GM21576 (cell line): ENCODE results near the gene SLC28A2.
"Not testable (repeated sequence)": the region's sequence is repeated elsewhere in the genome, so short reads cannot be mapped to it uniquely, and the experiment has no call there.

Experiments used
- ATAC-seq: cut with Tn5 transposase; IDR thresholded peaks from one replicate; pipeline ENCODE4 v1.9.1; 2021; ENCODE audit warnings: mild to moderate bottlenecking, moderate library complexity; ENCODE audit not compliant: unreplicated experiment

The SLC28A2 gene

GRCh38 chr15:45259796-45260195, 7.8 kb downstream of the SLC28A2 start:
- ATAC-seq, result no peak

GRCh38 chr15:45262906-45263461, 10.9 kb downstream of the SLC28A2 start:
- no peak for ATAC-seq

GRCh38 chr15:45263854-45264253, 11.8 kb downstream of the SLC28A2 start:
- no peak for ATAC-seq

GRCh38 chr15:45265506-45265905, 13.5 kb downstream of the SLC28A2 start:
- ATAC-seq, result no peak

GRCh38 chr15:45268135-45268534, 16.1 kb downstream of the SLC28A2 start:
- no peak for ATAC-seq

- ATAC-seq, result no peak
Measured at GRCh38 chr15:45274636-45275380, 22.8 kb downstream of the SLC28A2 start.

GRCh38 chr15:45276831-45277230, 24.8 kb downstream of the SLC28A2 start:
- ATAC-seq, result no peak

- peak; percentile 99 for ATAC-seq
Measured at GRCh38 chr15:45279024-45279698, 27.1 kb downstream of the SLC28A2 start.

GRCh38 chr15:45285413-45285812, 33.4 kb downstream of the SLC28A2 start:
- ATAC-seq, result no peak

GRCh38 chr15:45287390-45287956, 35.4 kb downstream of the SLC28A2 start:
- ATAC-seq, result no peak

GRCh38 chr15:45288947-45289346, 36.9 kb downstream of the SLC28A2 start:
- no peak for ATAC-seq

- no peak for ATAC-seq
Measured at GRCh38 chr15:45291822-45292582, 40.0 kb downstream of the SLC28A2 start.

GRCh38 chr15:45293326-45293725, 41.3 kb downstream of the SLC28A2 start:
- not testable (repeated sequence) for ATAC-seq

- not testable (repeated sequence) for ATAC-seq
Measured at GRCh38 chr15:45298964-45299378, 46.9 kb downstream of the SLC28A2 start.

GRCh38 chr15:45304711-45305110, 52.7 kb downstream of the SLC28A2 start:
- ATAC-seq, result no peak

GRCh38 chr15:45306105-45306504, 54.1 kb downstream of the SLC28A2 start:
- no peak for ATAC-seq

- ATAC-seq, result no peak
Measured at GRCh38 chr15:45307230-45307924, 55.3 kb downstream of the SLC28A2 start.

GRCh38 chr15:45314117-45314516, 62.1 kb downstream of the SLC28A2 start:
- ATAC-seq, result not testable (repeated sequence)

GRCh38 chr15:45314960-45315359, 62.9 kb downstream of the SLC28A2 start:
- no peak for ATAC-seq

- no peak for ATAC-seq
Measured at GRCh38 chr15:45319472-45320214, 67.6 kb downstream of the SLC28A2 start.
